Measurements from ENCODE around the gene BBOF1. TPM values are rescaled to one million over a fixed set of nuclear protein-coding genes. Genes with fewer than 3 reads are reported as not detected.

The BBOF1 gene
- total and polyA plus RNA-seq, 12 donors: 1.8 to 5.9 (median 3.4) TPM

- peak; percentile 96 to 98 (median 98) for ATAC-seq
- 0 to 1% methylated on average over 46 of the region's 46 CpGs for WGBS, 2 donors
- Histone ChIP-seq H3K4me3 (peak within 1 kb of the TSS; percentile 51 to 91 (median 83)), H3K4me1 (peaks cover 0 to 50% (median 35%) of the 10 kb centered on the region in 9 donors), H3K27ac (peak within 1 kb of the TSS; percentile 53 to 89 (median 82)), H3K9me3 (no peaks in the 10 kb centered on the region), H3K36me3 (no peaks in the 10 kb centered on the region), H3K27me3 (no peaks in the 10 kb centered on the region)
- intact Hi-C loops (cut with DNase I): no loop called here
- DNase-seq: peak; percentile 93 to 100
- TF ChIP-seq CTCF (IDR thresholded peaks at IDR 0.05): peak in 4 of 9 donors; percentile 9 to 23 (median 20)
These were observed 65.3 kb downstream of the BBOF1 start, which contains the start of the genes ALDH6A1 and LIN52 for GRCh38 chr14:74084277-74085046. Gene ALDH6A1, minus strand, starts transcription at chr14:74084453. Its CDS starts 59 bp downstream, at chr14:74084394. Gene LIN52, plus strand, starts transcription at chr14:74084956. Its CDS starts 19 bp downstream, at chr14:74084975.

- peak overlapping the region; percentile 51 to 91 (median 83) for H3K4me3 ChIP-seq
- H3K36me3 ChIP-seq: no peaks in the 10 kb centered on the region
- ATAC-seq: peak in 5 of 8 donors; percentile 1 to 31 (median 2)
- H3K27ac ChIP-seq: peak overlapping the region; percentile 43 to 89 (median 76)
- no peak for TF ChIP-seq CTCF (IDR thresholded peaks at IDR 0.05)
- H3K4me1 ChIP-seq: peaks cover 0 to 49% (median 35%) of the 10 kb centered on the region in 9 donors
- intact Hi-C loops (cut with DNase I): no loop called here
- H3K27me3 ChIP-seq: no peaks in the 10 kb centered on the region
- DNase-seq: no peak
- H3K9me3 ChIP-seq: no peaks in the 10 kb centered on the region
- WGBS, 2 donors: 0 to 1% methylated on average over 26 of the region's 26 CpGs
These were observed 66.0 kb downstream of the BBOF1 start for GRCh38 chr14:74085047-74085637.

GRCh38 chr14:74085828-74086227 is 66.7 kb downstream of the BBOF1 start:
- ATAC-seq: no peak
- Histone ChIP-seq H3K4me1 (peaks cover 0 to 43% (median 30%) of the 10 kb centered on the region in 9 donors), H3K27me3 (no peaks in the 10 kb centered on the region), H3K36me3 (peaks cover 0 to 1% (median 0%) of the 10 kb centered on the region in 9 donors), H3K4me3 (peak overlapping the region in 9 of 10 donors; percentile 51 to 91 (median 85)), H3K27ac (no peak overlapping the region), H3K9me3 (no peaks in the 10 kb centered on the region)
- no peak for TF ChIP-seq CTCF (IDR thresholded peaks at IDR 0.05)
- WGBS, 2 donors: 88 to 91% methylated on average over 1 of the region's 1 CpG
- DNase-seq: no peak
- intact Hi-C loops (cut with DNase I): no loop called here

- no peak for TF ChIP-seq CTCF (IDR thresholded peaks at IDR 0.05)
- 92 to 95% methylated on average over 8 of the region's 8 CpGs for whole genome bisulfite sequencing, 2 donors
These were observed 70.3 kb downstream of the BBOF1 start for GRCh38 chr14:74089251-74090020.

More at GRCh38 chr14:74089251-74090020, 70.3 kb downstream of the BBOF1 start:
- intact Hi-C loops (cut with DNase I): no loop called here
- no peaks in the 10 kb centered on the region for H3K9me3 ChIP-seq
- H3K27ac ChIP-seq: no peak overlapping the region
- H3K27me3 ChIP-seq: no peaks in the 10 kb centered on the region
- ATAC-seq: no peak
- H3K4me1 ChIP-seq: peaks cover 0 to 15% (median 11%) of the 10 kb centered on the region in 9 donors
- DNase-seq: no peak
- peaks cover 0 to 35% (median 4%) of the 10 kb centered on the region in 9 donors for H3K36me3 ChIP-seq
- H3K4me3 ChIP-seq: no peak overlapping the region

Measured in heart right ventricle (tissue), 16 donors.